NCI-H2171 treated with DMSO at 0.1 percent for 48 hours (cell line): Measurements from ENCODE around the gene GALNT18.

Source experiments
- DNase-seq: peaks from one replicate; lab custom pipeline; 2025; lab: John Stamatoyannopoulos, UW

Gene GALNT18

DNA sequence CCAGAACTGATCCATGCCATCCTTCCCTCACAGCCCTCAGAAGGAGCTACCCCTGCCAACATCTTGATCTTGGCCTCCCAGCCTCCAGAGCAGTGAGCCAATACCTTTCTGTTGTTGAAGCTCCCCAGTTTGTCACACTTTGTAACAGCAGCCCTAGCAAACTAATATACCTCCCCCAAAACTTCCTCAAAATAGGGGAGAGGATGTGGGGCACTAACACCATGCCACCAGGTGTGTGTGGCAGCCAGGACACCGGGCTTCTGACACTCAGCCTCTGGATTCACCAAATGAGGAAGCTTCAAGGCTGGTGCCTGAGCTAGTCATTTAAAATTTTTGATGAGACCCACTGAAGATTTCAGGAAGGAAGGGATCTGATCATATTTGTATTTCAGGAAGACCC, 353.7 kb downstream of the GALNT18 start:
- DNase-seq = no peak

DNA sequence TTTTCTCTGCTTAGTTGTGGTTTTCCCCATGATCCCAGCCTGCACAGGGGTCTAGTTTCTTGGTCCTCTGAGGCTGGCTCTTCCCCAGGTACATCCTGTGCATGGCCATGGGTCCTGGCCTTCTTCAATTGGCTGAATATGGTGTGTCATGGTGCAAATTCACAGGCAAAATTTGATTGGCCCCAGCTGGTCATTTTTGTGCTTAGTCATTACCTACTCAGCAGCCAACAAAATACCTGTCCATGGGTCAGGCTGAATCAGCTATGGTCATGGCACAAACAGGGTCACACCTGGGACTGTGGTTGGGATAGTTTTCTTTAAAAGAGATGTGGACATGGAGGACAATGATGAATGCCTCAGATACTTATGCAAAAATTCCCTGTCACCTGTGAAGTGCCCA, 354.5 kb downstream of the GALNT18 start:
- no peak for DNase-seq

DNA sequence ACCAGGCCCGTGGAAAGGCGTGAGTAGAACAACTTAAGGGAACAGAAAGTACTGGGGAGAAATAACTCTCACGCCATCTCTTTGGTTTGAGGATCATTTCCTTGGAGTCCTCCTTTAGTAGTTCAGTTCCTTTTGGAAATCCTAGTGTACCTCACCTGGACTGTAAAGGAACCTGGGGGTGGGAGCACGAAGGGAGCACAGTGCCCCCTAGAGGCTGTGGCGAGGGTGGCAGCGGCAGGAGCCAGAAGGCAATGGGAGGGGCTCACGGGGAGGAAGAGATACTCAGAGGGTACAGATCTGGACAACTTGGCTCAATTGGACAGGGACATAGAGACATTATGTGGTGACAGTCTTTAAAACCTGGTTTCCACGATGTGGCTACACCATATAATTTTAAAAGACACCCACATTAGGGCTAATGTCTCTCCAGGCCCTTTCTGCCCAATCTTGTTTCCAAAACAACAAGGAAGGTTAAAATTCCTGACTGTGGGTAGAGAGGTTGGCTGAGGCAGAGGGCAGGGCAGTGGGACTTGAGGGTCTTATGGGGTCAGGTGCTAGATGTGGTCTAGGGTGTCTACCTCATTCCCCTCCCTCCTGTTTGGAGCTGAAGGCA, 355.7 kb downstream of the GALNT18 start:
- no peak for DNase-seq

- no peak for DNase-seq
Measured at GRCh38 chr11:11265320-11265719, 356.5 kb downstream of the GALNT18 start.

DNA sequence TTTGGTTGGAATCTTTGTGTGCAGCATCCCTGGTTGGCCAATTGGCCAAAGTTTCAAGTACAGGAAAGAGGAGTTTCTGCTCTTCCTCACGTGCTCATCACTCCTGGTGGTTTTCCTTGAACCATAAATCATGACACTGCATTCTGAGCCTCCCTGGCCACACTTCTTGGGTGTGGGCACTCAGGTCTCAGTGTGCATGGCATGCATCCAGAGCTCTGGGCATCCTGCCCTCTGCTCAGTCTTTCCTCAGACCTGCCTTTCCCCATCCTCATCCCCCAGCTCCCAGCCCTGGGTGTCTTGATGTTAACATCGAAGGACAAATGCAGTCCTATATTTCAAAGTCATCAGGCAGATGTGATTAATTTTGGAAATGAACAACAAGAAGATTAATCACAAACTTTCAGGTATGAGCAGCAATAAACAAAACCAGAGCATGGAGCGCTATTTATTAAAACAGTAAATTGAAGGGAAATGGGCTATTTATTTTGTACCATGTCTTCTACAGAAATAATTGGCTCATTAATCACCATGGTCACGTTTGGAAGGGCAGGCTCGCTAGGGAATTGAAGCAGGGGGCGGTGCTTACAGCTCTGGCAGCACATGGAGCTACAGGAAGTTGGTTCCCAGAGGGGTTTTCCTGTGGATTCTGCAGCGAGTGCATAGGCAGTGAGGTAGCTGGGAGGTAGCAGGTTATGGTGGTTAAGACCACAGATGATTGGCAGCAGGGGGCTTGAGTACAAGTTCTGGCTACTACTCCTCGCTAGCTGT, 358.4 kb downstream of the GALNT18 start:
- peak; percentile 51 for DNase-seq

DNA sequence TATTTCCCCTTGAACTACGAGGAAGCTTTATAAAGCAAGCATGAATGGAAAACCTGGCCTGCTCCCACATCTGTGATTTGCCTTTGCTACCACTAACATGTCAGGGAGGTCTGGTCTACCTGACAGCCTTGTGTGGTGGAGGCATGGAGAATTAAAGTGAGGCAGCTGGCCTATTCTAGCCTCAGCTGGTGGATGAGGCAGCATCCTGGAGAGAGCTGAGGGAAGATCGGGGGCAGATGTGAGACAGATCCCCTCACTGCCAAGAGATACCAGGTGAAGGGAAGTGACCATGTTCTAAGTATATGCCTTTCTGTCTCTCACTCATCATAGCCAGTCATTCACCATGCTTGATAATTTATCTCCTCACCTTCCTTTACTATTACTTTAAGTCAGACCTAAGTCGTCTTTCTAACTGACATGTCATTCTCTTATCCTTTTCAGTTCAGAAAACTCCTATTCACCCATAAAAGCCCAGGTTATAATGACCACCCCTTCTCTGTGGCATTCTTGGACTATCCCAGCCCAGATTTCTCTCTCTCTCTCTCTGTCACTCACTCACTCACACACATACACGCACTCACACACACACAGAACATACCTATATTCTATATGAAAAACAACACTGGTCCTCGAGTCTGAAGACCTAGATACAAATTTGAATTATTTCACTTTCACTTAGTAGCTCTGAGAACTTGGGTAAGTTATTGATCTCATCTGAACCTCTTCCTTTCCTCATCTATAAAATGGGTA, 359.5 kb downstream of the GALNT18 start:
- DNase-seq = no peak

- no peak for DNase-seq
Measured at GRCh38 chr11:11261629-11262028, 360.2 kb downstream of the GALNT18 start.

DNA sequence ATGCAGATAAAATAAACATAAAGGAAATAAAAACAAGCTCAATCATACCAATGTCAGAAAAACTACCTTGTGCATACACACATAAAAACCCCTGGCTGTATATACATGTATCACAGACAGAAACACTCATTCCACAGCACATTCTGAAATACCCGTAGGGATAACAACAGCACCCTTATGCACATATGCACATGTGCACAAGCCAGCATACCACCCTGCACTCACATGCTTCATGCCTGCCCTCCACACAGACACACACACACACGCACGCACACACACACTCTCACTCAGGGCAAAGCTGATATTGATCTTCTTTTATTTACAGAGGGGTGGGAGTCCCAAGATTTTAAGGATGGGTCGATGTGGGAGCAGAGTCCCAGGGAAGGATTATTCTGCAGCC, 360.9 kb downstream of the GALNT18 start:
- no peak for DNase-seq

- no peak for DNase-seq
Measured at GRCh38 chr11:11253995-11254394, 367.8 kb downstream of the GALNT18 start.

- DNase-seq = no peak
Measured at GRCh38 chr11:11253497-11253896, 368.3 kb downstream of the GALNT18 start.

- peak; percentile 84 for DNase-seq
Measured at GRCh38 chr11:11252403-11252802, 369.4 kb downstream of the GALNT18 start.

DNA sequence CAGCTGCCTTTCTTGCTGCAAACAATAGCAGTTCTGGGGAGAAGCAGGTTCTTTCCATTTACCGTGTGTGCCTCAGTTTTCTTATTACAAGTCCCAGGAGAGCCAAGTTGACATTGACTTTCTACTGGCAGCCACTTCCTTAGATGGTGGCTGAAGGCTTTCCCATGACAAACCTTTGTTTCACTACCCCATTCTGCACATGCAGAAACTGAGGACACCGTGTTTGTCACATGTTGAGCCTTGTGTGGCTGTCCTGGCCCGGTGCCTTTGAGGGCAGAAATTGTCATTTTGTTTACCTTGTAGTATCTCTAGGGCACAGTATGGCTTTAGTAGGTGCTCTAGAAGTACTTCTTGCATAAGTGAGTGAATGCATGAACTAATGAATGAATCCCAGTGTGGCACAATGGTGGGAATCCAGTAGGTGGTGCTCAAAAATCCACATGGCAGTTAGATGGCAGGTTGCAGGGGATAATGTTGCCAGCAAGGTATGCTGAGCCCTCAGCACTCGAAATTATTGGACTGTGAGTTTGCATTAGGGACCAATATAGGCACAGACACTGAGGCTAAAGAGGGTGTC, 370.3 kb downstream of the GALNT18 start:
- no peak for DNase-seq

DNA sequence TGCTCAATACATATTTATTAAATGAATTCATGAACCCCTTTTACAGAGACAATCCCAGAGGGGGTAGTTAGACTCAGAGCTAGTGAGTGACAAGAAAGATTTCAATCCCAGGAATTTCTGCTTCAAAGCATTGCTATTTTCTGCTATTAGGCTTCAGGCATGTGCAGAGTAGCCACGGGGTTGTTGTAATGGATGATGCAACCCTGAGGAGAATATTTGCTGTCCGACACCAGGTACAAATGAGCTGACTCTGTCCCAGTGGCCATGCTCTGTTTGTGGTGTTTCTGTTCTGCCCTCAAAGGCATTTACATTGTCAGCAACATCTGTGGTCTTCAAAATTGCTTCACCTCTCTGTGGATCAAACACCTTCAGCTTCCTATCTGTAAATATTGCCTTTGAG, 371.3 kb downstream of the GALNT18 start:
- DNase-seq = no peak

GRCh38 chr11:11247576-11247975, 374.2 kb downstream of the GALNT18 start:
- DNase-seq = no peak

- peak; percentile 35 for DNase-seq
Measured at GRCh38 chr11:11247086-11247485, 374.7 kb downstream of the GALNT18 start.

- no peak for DNase-seq
Measured at GRCh38 chr11:11246166-11246565, 375.6 kb downstream of the GALNT18 start.

DNA sequence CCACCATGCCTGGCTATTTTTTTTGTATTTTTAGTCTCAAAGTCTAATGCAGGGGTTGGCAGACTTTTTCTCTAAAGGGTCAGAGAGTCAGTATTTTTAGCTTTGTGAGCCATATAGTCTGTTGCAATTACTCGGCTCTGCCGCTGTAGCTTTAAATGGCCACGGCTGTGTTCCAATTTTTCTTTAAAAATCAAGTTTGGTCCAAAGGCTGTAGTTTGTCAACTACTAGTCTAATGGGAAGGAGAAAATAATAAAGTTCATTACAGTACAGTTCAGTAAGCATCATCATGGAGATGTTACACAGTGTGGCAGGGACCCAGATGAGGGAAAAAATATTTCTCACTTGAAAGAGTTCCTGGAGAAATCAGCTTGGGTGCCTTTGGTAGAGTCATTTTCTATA, 376.4 kb downstream of the GALNT18 start:
- no peak for DNase-seq

GRCh38 chr11:11244470-11245080, 377.2 kb downstream of the GALNT18 start:
- no peak for DNase-seq

- no peak for DNase-seq
Measured at GRCh38 chr11:11243590-11244469, 378.0 kb downstream of the GALNT18 start.

- no peak for DNase-seq
Measured at GRCh38 chr11:11243209-11243589, 378.6 kb downstream of the GALNT18 start.

- DNase-seq = no peak
Measured at GRCh38 chr11:11241284-11241683, 380.5 kb downstream of the GALNT18 start.
